22Rv1 (cell line): ENCODE data around the gene MCOLN1.

Source experiments
- CTCF ChIP-seq: fragments of 450-650 bp; IDR thresholded peaks from 2 replicates; pipeline ENCODE4 v1.5.1; 2017; ENCODE audit warnings: mild to moderate bottlenecking
- ZFX ChIP-seq: fragments of 450-650 bp; IDR thresholded peaks from 2 replicates; pipeline ENCODE4 v1.6.1; 2017; ENCODE audit warnings: antibody characterized with exemption, borderline replicate concordance

DNA sequence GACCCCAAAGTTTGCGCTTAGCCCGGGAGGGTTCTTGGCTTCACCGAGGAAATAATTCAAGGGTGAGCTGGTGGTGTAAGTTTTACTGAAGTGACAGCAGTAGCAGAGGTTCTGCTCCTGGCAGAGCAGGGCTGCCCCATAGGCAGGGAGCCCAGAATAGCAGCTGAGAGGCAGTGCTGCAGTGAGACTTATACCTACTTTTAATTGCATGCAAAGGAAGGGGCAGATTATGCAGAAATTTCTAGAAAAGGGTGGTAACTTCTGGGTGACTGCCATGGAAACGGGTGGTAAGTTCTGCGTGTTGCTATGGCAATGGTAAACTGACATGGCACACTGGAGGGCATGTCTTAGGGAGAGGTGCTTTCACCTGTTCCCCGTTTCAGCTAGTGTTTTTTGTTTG is 55.7 kb downstream of the MCOLN1 start:
- no peak for TF ChIP-seq CTCF
- TF ChIP-seq ZFX: no peak
